Panc1 (cell line): ENCODE measurements around the gene NYAP1. TPM values are rescaled to one million over a fixed set of nuclear protein-coding genes. Genes with fewer than 3 reads are reported as not detected.

Source experiments
- ATAC-seq: fragments of 200-7000 bp; cut with Tn5 transposase; 2 replicates; pipeline ENCODE4 v1.9.1; 2020; ENCODE audit warnings: mild to moderate bottlenecking, moderate library complexity
- BruUV-seq: library from RNA; stranded (reverse); fragments of 400-500 nt; replicated peaks from 2 replicates; lab custom pipeline; 2021; lab: Mats Ljungman, UMichigan
- CTCF ChIA-PET: fragments of 300-600 bp; sonication (Branson Sonifier 250); formaldehyde crosslinking; loops from one replicate; lab custom pipeline; 2022; ENCODE audit warnings: antibody characterized with exemption; lab: Charles Lee
- POLR2A ChIA-PET: fragments of 300-600 bp; sonication (Branson Sonifier 250); formaldehyde crosslinking; loops from one replicate; lab custom pipeline; 2022; ENCODE audit warnings: antibody characterized with exemption; lab: Charles Lee
- DNase-seq: peaks from one replicate; pipeline ENCODE4 v3.0.0-alpha.2; 2010; ENCODE audit warnings: low read depth, low spot score
- H3K27ac ChIP-seq: 2 replicates; pipeline ENCODE4 v1.5.1; 2011; ENCODE audit warnings: mild to moderate bottlenecking, low read length, inconsistent platforms
- H3K27me3 ChIP-seq: fragments of 200-500 bp; sonication (Bioruptor generic); 2 replicates; pipeline ENCODE4 v1.6.0; 2014; ENCODE audit warnings: low read length, inconsistent platforms; ENCODE audit not compliant: control insufficient read depth, insufficient read depth
- H3K36me3 ChIP-seq: fragments of 200-500 bp; sonication (Bioruptor generic); 2 replicates; pipeline ENCODE4 v1.5.1; 2014; ENCODE audit warnings: inconsistent platforms, mild to moderate bottlenecking, low read length, moderate library complexity; ENCODE audit not compliant: control insufficient read depth, insufficient read depth
- H3K4me1 ChIP-seq: 2 replicates; pipeline ENCODE4 v1.5.1; 2011; ENCODE audit warnings: inconsistent platforms, mild to moderate bottlenecking, low read length, moderate library complexity; ENCODE audit not compliant: control insufficient read depth, insufficient read depth
- H3K4me3 ChIP-seq, 2 experiments: 2 replicates each; pipeline ENCODE4 v1.5.1; 2011 to 2012; ENCODE audit warnings: low read depth in 2 of 2, low read length in 2 of 2, mild to moderate bottlenecking in 2 of 2, inconsistent platforms in 1 of 2, moderate library complexity in 1 of 2
- H3K9me3 ChIP-seq: fragments of 200-500 bp; sonication (Bioruptor generic); 2 replicates; pipeline ENCODE4 v1.5.1; 2014; ENCODE audit warnings: low read depth, mild to moderate bottlenecking, inconsistent platforms, low read length, moderate library complexity; ENCODE audit not compliant: control insufficient read depth, insufficient read depth
- POLR2AphosphoS5 ChIP-seq: IDR thresholded peaks from 2 replicates; pipeline ENCODE4 v1.6.1; 2012; ENCODE audit warnings: mild to moderate bottlenecking, low read depth, low read length, moderate library complexity
- SIN3A ChIP-seq: IDR thresholded peaks from 2 replicates; pipeline ENCODE4 v1.6.1; 2012; ENCODE audit warnings: low read depth, mild to moderate bottlenecking, low read length, moderate library complexity, borderline replicate concordance; ENCODE audit not compliant: insufficient read depth
- TCF7L2 ChIP-seq: IDR thresholded peaks from 2 replicates; pipeline ENCODE4 v1.6.1; 2011; ENCODE audit warnings: mild to moderate bottlenecking, low read depth, low read length, inconsistent platforms
- in situ Hi-C: cut with HindIII; loops from 2 replicates; pipeline ENCODE4 v1.10.0; 2016; ENCODE audit warnings: low sequenced_read_pairs, low pct_unique_long_range_greater_than_20kb
- intact Hi-C: fragments of 100-400 bp; cut with micrococcal nuclease; formaldehyde crosslinking; loops from one replicate; pipeline ENCODE4 v1.10.0; 2022; ENCODE audit not compliant: unreplicated experiment
- total RNA-seq: library from RNA; stranded (reverse); gene quantifications from one replicate; pipeline ENCODE4 v1.2.1, GENCODE V29; 2021; ENCODE audit not compliant: unreplicated experiment
- TF ChIP-seq, protein P1 (sequence below), 2 experiments: IDR thresholded peaks; 2 replicates each; pipeline ENCODE4 v1.6.1; 2011 to 2012; ENCODE audit warnings: low read depth in 2 of 2, control low read depth in 1 of 2, low read length in 1 of 2, mild to moderate bottlenecking in 1 of 2, moderate library complexity in 1 of 2; ENCODE audit not compliant: insufficient read depth in 1 of 2
- TF ChIP-seq, protein P2 (sequence below): fragments of 450-650 bp; IDR thresholded peaks from 2 replicates; pipeline ENCODE4 v1.5.1; 2017; ENCODE audit warnings: mild to moderate bottlenecking

Gene NYAP1
- total RNA-seq, 1 experiment from 2014 or later = 4.0 TPM

DNA sequence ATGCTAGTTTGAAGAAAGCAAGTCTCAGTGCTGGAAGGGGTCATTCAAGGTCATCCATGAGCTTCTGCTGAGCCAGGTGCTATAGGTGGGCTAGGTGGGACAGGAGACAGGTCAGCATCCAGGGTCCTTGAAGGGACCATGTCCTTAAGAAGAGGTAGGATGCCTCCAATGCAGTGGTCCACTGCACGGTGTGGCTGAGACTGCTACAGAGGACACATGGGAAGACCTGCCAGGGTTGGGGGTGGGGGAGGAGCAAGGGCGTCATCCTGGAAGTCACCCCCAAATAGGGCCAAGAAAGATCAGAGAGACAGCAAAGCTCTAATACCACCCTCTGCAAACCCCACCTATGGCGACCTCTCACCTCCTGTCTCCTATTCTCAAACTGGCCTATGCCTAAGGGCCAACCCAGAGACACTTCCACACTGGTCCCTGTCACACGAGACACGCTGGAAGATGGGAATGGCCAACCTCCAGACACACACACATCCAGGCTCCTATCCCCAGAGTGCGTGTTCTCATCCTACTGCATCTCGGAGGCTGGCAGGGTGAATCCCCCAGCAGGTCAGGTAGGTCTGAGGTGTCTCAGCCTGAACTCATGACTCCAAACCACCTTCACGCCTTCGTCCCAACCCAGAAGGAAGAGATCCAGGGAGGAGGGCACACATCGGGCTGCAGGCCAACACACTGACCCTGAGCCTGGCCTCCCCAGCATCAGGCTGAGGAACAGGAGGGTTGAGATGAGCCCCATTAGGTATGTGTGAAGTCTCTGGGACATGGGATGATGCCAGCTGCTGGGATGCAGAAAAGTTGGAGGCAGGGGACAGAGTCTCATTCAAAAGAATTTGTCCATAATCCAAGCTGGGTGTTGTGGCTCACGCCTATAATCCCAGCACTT is 41.8 kb upstream of the NYAP1 start:
- Histone ChIP-seq H3K27me3 (no peaks in the 10 kb centered on the region), H3K4me3 (no peak overlapping the region), H3K9me3 (no peaks in the 10 kb centered on the region), H3K36me3 (no peaks in the 10 kb centered on the region), H3K27ac (no peak overlapping the region), H3K4me1 (peaks cover 3% of the 10 kb centered on the region; the same call in 1 of the 2 replicates)
- no peak for ATAC-seq
- DNase-seq = no peak
- ChIA-PET POLR2A (interaction anchor here (0.7 kb wide), 1 partner anchor 685 kb away, joined by 6 read pairs; the partner anchor contains the start of gene SERPINE1), CTCF (no interaction called here)
- in situ Hi-C loops (no loop called here), intact Hi-C loops (no loop called here)
- TF ChIP-seq TCF7L2 = no peak
- TF ChIP-seq POLR2AphosphoS5 = no peak
- TF ChIP-seq, protein P1, sequence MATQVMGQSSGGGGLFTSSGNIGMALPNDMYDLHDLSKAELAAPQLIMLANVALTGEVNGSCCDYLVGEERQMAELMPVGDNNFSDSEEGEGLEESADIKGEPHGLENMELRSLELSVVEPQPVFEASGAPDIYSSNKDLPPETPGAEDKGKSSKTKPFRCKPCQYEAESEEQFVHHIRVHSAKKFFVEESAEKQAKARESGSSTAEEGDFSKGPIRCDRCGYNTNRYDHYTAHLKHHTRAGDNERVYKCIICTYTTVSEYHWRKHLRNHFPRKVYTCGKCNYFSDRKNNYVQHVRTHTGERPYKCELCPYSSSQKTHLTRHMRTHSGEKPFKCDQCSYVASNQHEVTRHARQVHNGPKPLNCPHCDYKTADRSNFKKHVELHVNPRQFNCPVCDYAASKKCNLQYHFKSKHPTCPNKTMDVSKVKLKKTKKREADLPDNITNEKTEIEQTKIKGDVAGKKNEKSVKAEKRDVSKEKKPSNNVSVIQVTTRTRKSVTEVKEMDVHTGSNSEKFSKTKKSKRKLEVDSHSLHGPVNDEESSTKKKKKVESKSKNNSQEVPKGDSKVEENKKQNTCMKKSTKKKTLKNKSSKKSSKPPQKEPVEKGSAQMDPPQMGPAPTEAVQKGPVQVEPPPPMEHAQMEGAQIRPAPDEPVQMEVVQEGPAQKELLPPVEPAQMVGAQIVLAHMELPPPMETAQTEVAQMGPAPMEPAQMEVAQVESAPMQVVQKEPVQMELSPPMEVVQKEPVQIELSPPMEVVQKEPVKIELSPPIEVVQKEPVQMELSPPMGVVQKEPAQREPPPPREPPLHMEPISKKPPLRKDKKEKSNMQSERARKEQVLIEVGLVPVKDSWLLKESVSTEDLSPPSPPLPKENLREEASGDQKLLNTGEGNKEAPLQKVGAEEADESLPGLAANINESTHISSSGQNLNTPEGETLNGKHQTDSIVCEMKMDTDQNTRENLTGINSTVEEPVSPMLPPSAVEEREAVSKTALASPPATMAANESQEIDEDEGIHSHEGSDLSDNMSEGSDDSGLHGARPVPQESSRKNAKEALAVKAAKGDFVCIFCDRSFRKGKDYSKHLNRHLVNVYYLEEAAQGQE (IDR thresholded peaks at IDR 0.05; ENCODE audit: insufficient read depth in 1 of 2, low read depth in 2 of 2, low read length in 1 of 2) = no peak
- TF ChIP-seq SIN3A = no peak
- TF ChIP-seq, protein P2, sequence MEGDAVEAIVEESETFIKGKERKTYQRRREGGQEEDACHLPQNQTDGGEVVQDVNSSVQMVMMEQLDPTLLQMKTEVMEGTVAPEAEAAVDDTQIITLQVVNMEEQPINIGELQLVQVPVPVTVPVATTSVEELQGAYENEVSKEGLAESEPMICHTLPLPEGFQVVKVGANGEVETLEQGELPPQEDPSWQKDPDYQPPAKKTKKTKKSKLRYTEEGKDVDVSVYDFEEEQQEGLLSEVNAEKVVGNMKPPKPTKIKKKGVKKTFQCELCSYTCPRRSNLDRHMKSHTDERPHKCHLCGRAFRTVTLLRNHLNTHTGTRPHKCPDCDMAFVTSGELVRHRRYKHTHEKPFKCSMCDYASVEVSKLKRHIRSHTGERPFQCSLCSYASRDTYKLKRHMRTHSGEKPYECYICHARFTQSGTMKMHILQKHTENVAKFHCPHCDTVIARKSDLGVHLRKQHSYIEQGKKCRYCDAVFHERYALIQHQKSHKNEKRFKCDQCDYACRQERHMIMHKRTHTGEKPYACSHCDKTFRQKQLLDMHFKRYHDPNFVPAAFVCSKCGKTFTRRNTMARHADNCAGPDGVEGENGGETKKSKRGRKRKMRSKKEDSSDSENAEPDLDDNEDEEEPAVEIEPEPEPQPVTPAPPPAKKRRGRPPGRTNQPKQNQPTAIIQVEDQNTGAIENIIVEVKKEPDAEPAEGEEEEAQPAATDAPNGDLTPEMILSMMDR = no peak
- BruUV-seq = no TSS peak

DNA sequence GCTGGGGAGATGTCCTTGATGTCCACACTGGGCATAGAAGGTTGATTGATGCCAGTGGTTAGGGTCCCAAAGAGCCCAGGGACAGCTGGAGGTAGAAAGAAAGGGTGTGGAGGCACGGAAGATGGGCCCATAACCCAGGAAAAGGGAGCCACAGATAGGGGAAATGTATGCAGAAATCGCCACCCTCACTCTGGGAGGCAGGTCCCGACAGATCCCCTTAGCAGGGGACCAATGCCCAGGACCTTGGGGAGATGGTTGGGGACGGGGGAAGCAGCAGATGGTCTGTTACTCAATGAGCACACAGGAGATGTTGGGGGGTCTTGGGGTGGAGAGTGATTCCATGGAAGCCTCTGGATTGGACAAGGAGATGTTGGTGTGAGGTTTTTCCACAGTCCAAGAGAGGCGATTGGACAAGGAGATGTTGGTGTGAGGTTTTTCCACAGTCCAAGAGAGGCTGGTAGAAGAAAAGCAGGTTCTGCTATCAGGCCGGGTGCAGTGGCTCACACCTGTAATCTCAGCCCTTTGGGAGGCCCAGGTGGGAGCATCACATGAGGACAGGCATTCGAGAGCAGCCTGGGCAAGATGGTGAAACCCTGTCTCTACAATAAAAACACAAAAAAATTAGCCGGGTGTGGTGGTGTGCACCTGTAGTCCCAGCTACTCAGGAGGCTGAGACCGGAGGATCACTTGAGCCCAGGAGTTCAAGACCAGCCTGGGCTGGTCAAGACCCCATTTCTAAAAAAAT is 40.5 kb upstream of the NYAP1 start:
- no peak for DNase-seq
- H3K9me3 ChIP-seq = no peaks in the 10 kb centered on the region
- intact Hi-C loops (no loop called here), in situ Hi-C loops (no loop called here)
- ATAC-seq = no peak
- no peaks in the 10 kb centered on the region for H3K4me1 ChIP-seq
- H3K27ac ChIP-seq = no peak overlapping the region
- no TSS peak for BruUV-seq
- H3K36me3 ChIP-seq = no peaks in the 10 kb centered on the region
- ChIA-PET POLR2A (no interaction called here), CTCF (interaction anchor here (0.6 kb wide), 2 partner anchors 14 to 127 kb away, joined by 4 to 6 read pairs; no protein-coding TSS in a partner anchor)
- no peak overlapping the region for H3K4me3 ChIP-seq
- no peaks in the 10 kb centered on the region for H3K27me3 ChIP-seq
- TF ChIP-seq POLR2AphosphoS5 (no peak), SIN3A (no peak), TCF7L2 (no peak)
- TF ChIP-seq, protein P2 = no peak
- TF ChIP-seq, protein P1 (IDR thresholded peaks at IDR 0.05; ENCODE audit: insufficient read depth in 1 of 2, low read depth in 2 of 2, low read length in 1 of 2) = no peak
